Uterus (tissue), 4 donors: ENCODE results near the gene GSDME. TPM values are rescaled to one million over a fixed set of nuclear protein-coding genes. Genes with fewer than 3 reads are reported as not detected.
"Not testable (repeated sequence)": the region's sequence is repeated elsewhere in the genome, so short reads cannot be mapped to it uniquely, and the experiment has no call there.

Experiments used
- DNase-seq, 2 donors: peaks; one replicate each; pipeline ENCODE4 v3.0.0-alpha.2; 2019 to 2020
- H3K27ac ChIP-seq, 2 donors: fragments of 200-600 bp; sonication (generic); 1 replicate in 1 of 2; 2 replicates in 1 of 2; pipeline ENCODE4 v1.5.1; 2016 to 2018
- H3K27me3 ChIP-seq, 2 donors: fragments of 200-600 bp; sonication (generic); one replicate each; pipeline ENCODE4 v1.5.1; 2018 to 2019; ENCODE audit warnings: control low read depth in 1 of 2
- H3K36me3 ChIP-seq, 2 donors: fragments of 200-600 bp; sonication (generic); one replicate each; pipeline ENCODE4 v1.5.1; 2019; ENCODE audit warnings: control low read depth in 1 of 2
- H3K4me1 ChIP-seq, 2 donors: fragments of 200-600 bp; sonication (generic); one replicate each; pipeline ENCODE4 v1.5.1; 2018 to 2019; ENCODE audit warnings: control low read depth in 1 of 2
- H3K4me3 ChIP-seq, 2 donors: fragments of 200-600 bp; sonication (generic); 1 replicate in 1 of 2; 2 replicates in 1 of 2; pipeline ENCODE4 v1.5.1; 2018 to 2019; ENCODE audit warnings: mild to moderate bottlenecking in 1 of 2
- H3K9me3 ChIP-seq, 2 donors: fragments of 200-600 bp; sonication (generic); one replicate each; pipeline ENCODE4 v1.5.1; 2019; ENCODE audit warnings: control low read depth in 1 of 2
- CTCF ChIP-seq, 4 experiments: fragments of 200-600 bp in 2 of 4; fragments of 450-650 bp in 2 of 4; sonication (generic) in 2 of 4; IDR thresholded peaks; one replicate each; pipeline ENCODE4 v1.5.1; 2016 to 2019; ENCODE audit warnings: antibody characterized with exemption in 4 of 4, mild to moderate bottlenecking in 2 of 4, moderate library complexity in 1 of 4
- POLR2A ChIP-seq, 2 donors: fragments of 450-650 bp; IDR thresholded peaks; one replicate each; pipeline ENCODE4 v1.6.1; 2016; ENCODE audit warnings: antibody characterized with exemption in 2 of 2, mild to moderate bottlenecking in 1 of 2, moderate library complexity in 1 of 2
- intact Hi-C: fragments of 100-400 bp; cut with DNase I; formaldehyde crosslinking; loops from one replicate; pipeline ENCODE4 v1.15.1; 2023; ENCODE audit warnings: low total_unique reads
- total RNA-seq, 4 donors: library from RNA; depleted of rRNA in 3 of 4; stranded (reverse); fragments of >200 nt in 3 of 4; gene quantifications; one replicate each; pipeline versions ENCODE4 v1.1.0 to v1.2.4, GENCODE V29; 2014 to 2023
- donor health status: DM: yes; HTN: yes; CAD: no.

The GSDME gene
- total RNA-seq, 4 donors from 2014 or later = 10.8 to 25.5 (median 20.8) TPM

GRCh38 chr7:24737281-24737680 lies 20.0 kb downstream of the GSDME start:
- no peaks in the 10 kb centered on the region for H3K36me3 ChIP-seq
- H3K4me1 ChIP-seq = no peaks in the 10 kb centered on the region
- no peak overlapping the region for H3K27ac ChIP-seq
- H3K9me3 ChIP-seq = peaks cover 0 to 4% of the 10 kb centered on the region in 2 donors
- TF ChIP-seq CTCF (IDR thresholded peaks at IDR 0.05) = no peak
- no peak for TF ChIP-seq POLR2A (IDR thresholded peaks at IDR 0.05)
- DNase-seq = no peak
- intact Hi-C loops = no loop called here
- no peak overlapping the region for H3K4me3 ChIP-seq
- H3K27me3 ChIP-seq = no peaks in the 10 kb centered on the region

DNA sequence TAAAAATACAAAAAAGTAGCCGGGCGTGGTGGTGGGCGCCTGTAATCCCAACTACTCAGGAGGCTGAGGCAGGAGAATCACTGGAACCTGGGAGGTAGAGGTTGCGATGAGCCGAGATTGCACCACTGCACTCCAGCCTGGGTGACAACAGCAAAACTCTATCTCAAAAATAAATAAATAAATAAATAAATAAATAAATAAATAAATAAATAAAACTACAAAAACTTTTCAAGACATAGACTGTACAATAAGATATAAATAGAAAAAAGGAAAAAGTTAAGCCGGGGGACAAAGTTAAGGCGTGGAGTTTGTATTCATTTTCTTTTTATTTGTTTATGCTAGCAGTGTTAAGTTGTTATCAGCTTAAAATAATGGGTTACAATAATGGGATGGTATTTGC lies 21.7 kb downstream of the GSDME start:
- intact Hi-C loops, H3K36me3 ChIP-seq, H3K27me3 ChIP-seq, H3K9me3 ChIP-seq, H3K4me3 ChIP-seq, H3K4me1 ChIP-seq, DNase-seq: not testable (repeated sequence)
- peak overlapping the region in 1 of 2 donors; percentile 66 for H3K27ac ChIP-seq

DNA sequence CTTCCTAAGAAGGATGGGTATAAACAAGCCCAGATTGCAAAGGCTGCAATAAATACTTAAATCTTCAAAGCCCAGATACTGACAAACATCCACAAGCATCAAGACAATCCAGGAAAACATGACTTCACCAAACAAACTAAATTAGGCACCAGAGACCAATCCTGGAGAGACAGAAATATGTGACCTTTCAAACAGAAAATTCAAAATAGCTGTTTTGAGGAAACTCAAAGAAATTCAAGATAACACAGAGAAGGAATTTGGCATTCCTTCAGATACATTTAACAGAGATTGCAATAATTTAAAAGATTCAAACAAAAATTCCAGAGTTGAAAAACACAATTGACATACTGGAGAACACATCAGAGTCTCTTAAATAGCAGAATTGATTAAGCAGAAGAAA lies 23.0 kb downstream of the GSDME start:
- Histone ChIP-seq H3K27me3 (no peaks in the 10 kb centered on the region), H3K9me3 (peaks cover 0 to 4% of the 10 kb centered on the region in 2 donors), H3K4me3 (no peak overlapping the region), H3K27ac (peak overlapping the region; percentile 42 to 66), H3K4me1 (no peaks in the 10 kb centered on the region), H3K36me3 (no peaks in the 10 kb centered on the region)
- TF ChIP-seq POLR2A (IDR thresholded peaks at IDR 0.05) (no peak), CTCF (IDR thresholded peaks at IDR 0.05) (no peak)
- no peak for DNase-seq
- intact Hi-C loops = no loop called here

- Histone ChIP-seq H3K9me3 (peaks cover 0 to 3% of the 10 kb centered on the region in 2 donors), H3K36me3 (no peaks in the 10 kb centered on the region), H3K4me3 (no peak overlapping the region), H3K4me1 (peaks cover 0 to 3% of the 10 kb centered on the region in 2 donors), H3K27me3 (no peaks in the 10 kb centered on the region), H3K27ac (peak overlapping the region; percentile 42 to 66)
- no peak for TF ChIP-seq CTCF (IDR thresholded peaks at IDR 0.05)
- DNase-seq = no peak
- intact Hi-C loops = no loop called here
Measured at GRCh38 chr7:24733414-24734060, 23.7 kb downstream of the GSDME start.

GRCh38 chr7:24732646-24733413 lies 24.4 kb downstream of the GSDME start:
- H3K4me3 ChIP-seq = no peak overlapping the region
- intact Hi-C loops = no loop called here
- peaks cover 0 to 7% of the 10 kb centered on the region in 2 donors for H3K4me1 ChIP-seq
- no peaks in the 10 kb centered on the region for H3K9me3 ChIP-seq
- H3K27ac ChIP-seq = peak overlapping the region; percentile 42 to 66
- TF ChIP-seq CTCF (IDR thresholded peaks at IDR 0.05) (no peak), POLR2A (IDR thresholded peaks at IDR 0.05) (no peak)
- no peak for DNase-seq
- H3K36me3 ChIP-seq = no peaks in the 10 kb centered on the region
- H3K27me3 ChIP-seq = no peaks in the 10 kb centered on the region
